ENCODE results near the gene OR6X1. TPM values are rescaled to one million over a fixed set of nuclear protein-coding genes. Genes with fewer than 3 reads are reported as not detected.
A peak's percentile ranks its signal among the peaks of the same experiment; 100 is the strongest.

Gene OR6X1, protein sequence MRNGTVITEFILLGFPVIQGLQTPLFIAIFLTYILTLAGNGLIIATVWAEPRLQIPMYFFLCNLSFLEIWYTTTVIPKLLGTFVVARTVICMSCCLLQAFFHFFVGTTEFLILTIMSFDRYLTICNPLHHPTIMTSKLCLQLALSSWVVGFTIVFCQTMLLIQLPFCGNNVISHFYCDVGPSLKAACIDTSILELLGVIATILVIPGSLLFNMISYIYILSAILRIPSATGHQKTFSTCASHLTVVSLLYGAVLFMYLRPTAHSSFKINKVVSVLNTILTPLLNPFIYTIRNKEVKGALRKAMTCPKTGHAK
- polyA plus RNA-seq = not detected
- long read RNA-seq, donor 1 = 0 reads
- long read RNA-seq, donor 2 = 0 reads
- long read RNA-seq, donor 3 = 0 reads
- long read RNA-seq, donor 4 = 0 reads
- long read RNA-seq, donor 5 = 0 reads
- long read RNA-seq, donor 6 = 0 reads
- long read RNA-seq, donor 7 = 0 reads
- long read RNA-seq, donor 8 = 0 reads
- long read RNA-seq, donor 9 = 0 reads
- long read RNA-seq, donor 10 = 0 reads

DNA sequence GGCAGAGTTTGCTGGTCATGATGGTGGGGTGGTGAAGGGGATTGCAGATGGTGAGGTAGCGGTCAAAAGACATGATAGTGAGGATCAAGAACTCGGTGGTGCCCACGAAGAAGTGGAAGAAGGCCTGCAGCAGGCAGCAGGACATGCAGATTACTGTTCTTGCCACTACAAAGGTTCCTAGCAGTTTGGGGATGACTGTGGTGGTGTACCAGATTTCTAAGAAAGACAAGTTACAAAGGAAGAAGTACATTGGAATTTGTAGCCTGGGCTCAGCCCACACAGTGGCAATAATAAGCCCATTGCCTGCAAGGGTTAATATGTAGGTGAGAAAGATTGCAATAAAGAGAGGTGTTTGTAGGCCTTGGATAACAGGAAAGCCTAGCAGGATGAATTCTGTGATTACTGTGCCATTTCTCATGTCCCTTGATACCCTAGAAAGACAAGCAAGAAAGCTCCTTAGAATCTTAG lies at the start of gene OR6X1:
Gene OR6X1 (minus strand): TSS at position 418 of the 468 bp plus-strand sequence. CDS start 0 bp downstream, at position 418.
- FAIRE-seq = no peak
- Histone ChIP-seq H3K36me3 (ENCODE audit: control insufficient read depth in 3 of 3, insufficient read depth in 2 of 3, low read depth in 1 of 3, low read length in 3 of 3) (no peaks in the 10 kb centered on the region), H3K9me3 (ENCODE audit: control insufficient read depth in 2 of 2, insufficient read depth in 1 of 2, low read depth in 1 of 2, low read length in 1 of 2) (no peaks in the 10 kb centered on the region), H3K27ac (ENCODE audit: low read depth in 1 of 3, low read length in 2 of 3) (no peak within 1 kb of the TSS), H3K4me3 (ENCODE audit: low read depth in 1 of 3, low read length in 3 of 3) (no peak within 1 kb of the TSS), H3K27me3 (ENCODE audit: control insufficient read depth in 3 of 3, insufficient read depth in 3 of 3, low read length in 3 of 3) (no peaks in the 10 kb centered on the region), H3K4me1 (ENCODE audit: control insufficient read depth in 3 of 3, insufficient read depth in 2 of 3, low read depth in 1 of 3, low read length in 2 of 3) (no peaks in the 10 kb centered on the region)
- DNase-seq = no peak
- WGBS, 3 donors = 84 to 97% (median 92%) methylated on average over 3 of the region's 3 CpGs

DNA sequence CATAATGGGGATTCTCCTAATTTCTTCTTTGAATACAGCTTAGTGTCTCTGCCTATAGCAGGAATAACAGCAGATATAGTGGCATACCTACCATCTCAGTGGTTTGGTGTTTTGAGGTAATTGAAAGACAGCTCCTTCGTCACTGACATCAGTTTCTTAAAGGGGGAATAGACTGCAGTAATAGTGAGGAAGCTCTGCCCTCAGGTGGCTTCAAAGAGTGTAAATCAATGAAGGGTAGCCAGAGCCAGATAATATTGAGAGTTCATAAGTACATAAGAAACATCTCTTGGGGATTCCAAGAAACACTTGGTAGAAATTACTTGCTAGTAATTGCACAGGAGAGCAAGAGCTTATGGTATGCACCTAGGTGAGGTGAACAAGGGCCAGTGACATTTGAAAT lies 47.4 kb upstream of the OR6X1 start:
- FAIRE-seq (no peak), DNase-seq (no peak)
- Histone ChIP-seq H3K36me3 (ENCODE audit: control insufficient read depth in 3 of 3, insufficient read depth in 2 of 3, low read depth in 1 of 3, low read length in 3 of 3) (no peaks in the 10 kb centered on the region), H3K9me3 (ENCODE audit: control insufficient read depth in 2 of 2, insufficient read depth in 1 of 2, low read depth in 1 of 2, low read length in 1 of 2) (no peaks in the 10 kb centered on the region), H3K27me3 (ENCODE audit: control insufficient read depth in 3 of 3, insufficient read depth in 3 of 3, low read length in 3 of 3) (no peaks in the 10 kb centered on the region), H3K27ac (ENCODE audit: low read depth in 1 of 3, low read length in 2 of 3) (no peak overlapping the region), H3K4me3 (ENCODE audit: low read depth in 1 of 3, low read length in 3 of 3) (no peak overlapping the region), H3K4me1 (ENCODE audit: control insufficient read depth in 3 of 3, insufficient read depth in 2 of 3, low read depth in 1 of 3, low read length in 2 of 3) (peaks cover 0 to 9% (median 0%) of the 10 kb centered on the region in 3 donors)
- WGBS, 3 donors = 0 to 38% (median 3%) methylated on average over 1 of the region's 1 CpG

DNA sequence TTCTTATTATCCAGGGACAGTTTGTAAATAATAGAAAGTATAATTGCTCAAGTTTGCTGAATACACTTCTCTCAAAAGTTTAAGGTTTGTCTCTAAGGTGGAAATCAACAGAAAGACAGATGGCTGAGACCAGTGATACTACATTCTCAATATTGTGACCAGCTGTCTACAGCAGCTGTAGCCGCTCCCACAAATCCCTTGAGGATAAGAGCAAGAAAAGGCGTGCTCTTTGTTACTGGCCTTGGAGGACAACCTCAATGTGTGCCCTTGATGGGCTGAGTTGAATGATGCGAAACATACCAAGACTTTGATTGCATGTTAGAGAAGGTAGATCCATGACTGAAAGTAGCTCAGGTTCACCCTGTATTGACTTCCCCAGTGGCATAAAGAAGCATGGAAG lies 45.7 kb upstream of the OR6X1 start:
- peaks cover 0 to 12% (median 0%) of the 10 kb centered on the region in 3 donors for H3K4me1 ChIP-seq (ENCODE audit: control insufficient read depth in 3 of 3, insufficient read depth in 2 of 3, low read depth in 1 of 3, low read length in 2 of 3)
- no peaks in the 10 kb centered on the region for H3K27me3 ChIP-seq (ENCODE audit: control insufficient read depth in 3 of 3, insufficient read depth in 3 of 3, low read length in 3 of 3)
- H3K4me3 ChIP-seq (ENCODE audit: low read depth in 1 of 3, low read length in 3 of 3) = no peak overlapping the region
- no peak for FAIRE-seq
- no peaks in the 10 kb centered on the region for H3K9me3 ChIP-seq (ENCODE audit: control insufficient read depth in 2 of 2, insufficient read depth in 1 of 2, low read depth in 1 of 2, low read length in 1 of 2)
- no peak overlapping the region for H3K27ac ChIP-seq (ENCODE audit: low read depth in 1 of 3, low read length in 2 of 3)
- no peak for DNase-seq
- H3K36me3 ChIP-seq (ENCODE audit: control insufficient read depth in 3 of 3, insufficient read depth in 2 of 3, low read depth in 1 of 3, low read length in 3 of 3) = no peaks in the 10 kb centered on the region
- 69 to 84% (median 79%) methylated on average over 3 of the region's 3 CpGs for WGBS, 3 donors

DNA sequence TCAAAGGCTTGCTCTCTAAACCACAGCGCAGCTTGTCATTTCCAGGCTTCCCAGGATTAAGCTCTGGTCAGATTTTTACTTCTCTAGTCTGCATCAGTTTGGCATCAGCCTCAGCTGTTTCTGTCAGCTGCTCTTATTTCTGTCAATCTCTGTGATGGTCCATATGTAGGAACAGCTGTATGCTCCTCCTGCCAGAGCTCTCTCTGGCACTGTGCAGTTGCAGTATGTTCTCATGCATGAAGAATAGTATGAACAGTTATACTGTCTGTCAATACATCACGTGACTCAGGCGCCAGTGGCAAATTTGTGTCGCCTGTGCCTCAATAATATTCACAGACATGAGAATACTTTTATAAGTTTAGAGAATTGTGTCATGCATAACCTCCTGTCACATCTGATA lies 45.1 kb upstream of the OR6X1 start:
- Histone ChIP-seq H3K36me3 (ENCODE audit: control insufficient read depth in 3 of 3, insufficient read depth in 2 of 3, low read depth in 1 of 3, low read length in 3 of 3) (no peaks in the 10 kb centered on the region), H3K4me3 (ENCODE audit: low read depth in 1 of 3, low read length in 3 of 3) (no peak overlapping the region), H3K27me3 (ENCODE audit: control insufficient read depth in 3 of 3, insufficient read depth in 3 of 3, low read length in 3 of 3) (no peaks in the 10 kb centered on the region), H3K4me1 (ENCODE audit: control insufficient read depth in 3 of 3, insufficient read depth in 2 of 3, low read depth in 1 of 3, low read length in 2 of 3) (peaks cover 0 to 12% (median 0%) of the 10 kb centered on the region in 3 donors), H3K27ac (ENCODE audit: low read depth in 1 of 3, low read length in 2 of 3) (no peak overlapping the region), H3K9me3 (ENCODE audit: control insufficient read depth in 2 of 2, insufficient read depth in 1 of 2, low read depth in 1 of 2, low read length in 1 of 2) (no peaks in the 10 kb centered on the region)
- FAIRE-seq = no peak
- DNase-seq = no peak
- 78 to 89% (median 80%) methylated on average over 4 of the region's 4 CpGs for WGBS, 3 donors

DNA sequence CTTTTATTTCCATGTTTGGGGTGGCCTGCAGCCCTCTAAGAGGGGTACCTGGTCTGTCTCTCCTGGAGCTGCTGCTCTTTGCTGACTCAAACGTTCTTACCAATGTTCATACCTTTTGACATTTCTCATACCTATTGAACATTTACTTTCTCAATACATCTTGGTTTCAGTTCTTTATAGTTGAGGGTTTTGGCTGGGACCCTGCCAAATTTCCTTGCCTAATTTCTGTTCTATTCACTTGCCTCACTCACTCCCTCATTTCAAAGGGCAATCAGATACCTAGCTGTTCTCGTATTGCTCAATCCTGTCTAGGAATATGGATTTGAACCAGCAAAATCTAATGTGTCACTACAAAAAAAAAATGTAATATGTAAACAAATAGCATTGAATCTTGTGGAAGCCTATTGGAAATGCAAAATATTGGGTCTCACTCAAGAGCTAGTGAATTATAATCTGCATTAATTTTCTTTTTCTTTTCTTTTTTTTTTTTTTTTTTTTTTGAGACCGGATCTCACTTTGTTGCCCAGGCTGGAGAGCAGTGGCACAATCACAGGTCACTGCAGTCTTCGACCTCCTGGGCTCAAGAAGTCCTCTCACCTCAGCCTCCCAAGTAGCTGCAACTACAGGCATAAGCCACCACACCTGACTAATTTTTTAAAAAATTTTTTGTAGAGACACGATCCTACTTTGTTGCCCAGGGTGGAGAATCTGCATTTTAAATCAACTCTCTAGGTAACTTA lies 44.4 kb upstream of the OR6X1 start:
- DNase-seq = peak in 1 of 2 donors; percentile 4
- no peak for FAIRE-seq
- no peaks in the 10 kb centered on the region for H3K27me3 ChIP-seq (ENCODE audit: control insufficient read depth in 3 of 3, insufficient read depth in 3 of 3, low read length in 3 of 3)
- no peaks in the 10 kb centered on the region for H3K36me3 ChIP-seq (ENCODE audit: control insufficient read depth in 3 of 3, insufficient read depth in 2 of 3, low read depth in 1 of 3, low read length in 3 of 3)
- no peak overlapping the region for H3K4me3 ChIP-seq (ENCODE audit: low read depth in 1 of 3, low read length in 3 of 3)
- H3K9me3 ChIP-seq (ENCODE audit: control insufficient read depth in 2 of 2, insufficient read depth in 1 of 2, low read depth in 1 of 2, low read length in 1 of 2) = no peaks in the 10 kb centered on the region
- no peak overlapping the region for H3K27ac ChIP-seq (ENCODE audit: low read depth in 1 of 3, low read length in 2 of 3)
- H3K4me1 ChIP-seq (ENCODE audit: control insufficient read depth in 3 of 3, insufficient read depth in 2 of 3, low read depth in 1 of 3, low read length in 2 of 3) = peaks cover 0 to 12% (median 0%) of the 10 kb centered on the region in 3 donors
- 54 to 69% (median 59%) methylated on average over 5 of the region's 5 CpGs for WGBS, 3 donors

DNA sequence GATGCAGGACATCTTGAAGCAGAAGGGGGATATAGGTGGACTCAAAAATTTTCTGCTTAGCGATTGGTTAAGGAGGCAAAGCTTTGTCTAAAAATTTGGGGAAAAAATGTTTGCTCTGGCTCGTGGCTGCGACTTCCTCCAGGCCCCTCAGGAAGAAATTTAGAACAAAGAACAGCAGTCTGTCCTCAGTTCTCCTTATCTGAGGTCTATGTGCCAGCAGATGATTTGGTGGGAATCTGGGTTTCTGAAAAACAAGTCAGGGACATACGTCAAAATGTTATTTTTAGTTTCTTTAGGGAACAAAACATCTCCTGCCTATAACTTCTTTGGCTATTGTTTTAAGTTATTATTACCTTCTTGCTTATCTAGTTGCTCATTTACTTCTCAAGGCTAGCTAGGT lies 43.8 kb upstream of the OR6X1 start:
- Histone ChIP-seq H3K4me1 (ENCODE audit: control insufficient read depth in 3 of 3, insufficient read depth in 2 of 3, low read depth in 1 of 3, low read length in 2 of 3) (peaks cover 0 to 12% (median 0%) of the 10 kb centered on the region in 3 donors), H3K36me3 (ENCODE audit: control insufficient read depth in 3 of 3, insufficient read depth in 2 of 3, low read depth in 1 of 3, low read length in 3 of 3) (no peaks in the 10 kb centered on the region), H3K27ac (ENCODE audit: low read depth in 1 of 3, low read length in 2 of 3) (no peak overlapping the region), H3K27me3 (ENCODE audit: control insufficient read depth in 3 of 3, insufficient read depth in 3 of 3, low read length in 3 of 3) (no peaks in the 10 kb centered on the region), H3K9me3 (ENCODE audit: control insufficient read depth in 2 of 2, insufficient read depth in 1 of 2, low read depth in 1 of 2, low read length in 1 of 2) (no peaks in the 10 kb centered on the region), H3K4me3 (ENCODE audit: low read depth in 1 of 3, low read length in 3 of 3) (no peak overlapping the region)
- WGBS, 3 donors = 69 to 85% (median 70%) methylated on average over 4 of the region's 4 CpGs
- DNase-seq (no peak), FAIRE-seq (no peak)

DNA sequence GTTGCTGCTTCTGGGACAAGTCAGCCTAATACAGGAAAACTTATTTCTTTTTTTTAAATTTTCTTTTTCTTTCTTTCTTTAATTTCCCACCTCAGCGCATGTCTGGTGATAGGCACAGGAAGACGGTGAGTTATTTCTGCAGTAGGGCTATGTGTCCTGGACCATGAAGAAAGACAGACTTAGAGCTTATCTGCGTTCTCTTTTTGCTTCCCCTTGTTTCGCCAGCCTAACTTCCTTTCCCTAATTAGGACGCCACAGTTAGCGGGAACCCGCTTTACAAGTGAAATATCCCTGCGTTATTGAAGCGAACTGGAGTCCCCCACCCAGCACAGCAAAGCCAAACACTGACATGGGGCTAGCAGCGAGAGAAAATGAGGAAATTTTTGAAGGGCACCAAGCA lies 43.2 kb upstream of the OR6X1 start:
- no peaks in the 10 kb centered on the region for H3K36me3 ChIP-seq (ENCODE audit: control insufficient read depth in 3 of 3, insufficient read depth in 2 of 3, low read depth in 1 of 3, low read length in 3 of 3)
- H3K9me3 ChIP-seq (ENCODE audit: control insufficient read depth in 2 of 2, insufficient read depth in 1 of 2, low read depth in 1 of 2, low read length in 1 of 2) = no peaks in the 10 kb centered on the region
- DNase-seq (no peak), FAIRE-seq (no peak)
- WGBS, 3 donors = 56 to 71% (median 65%) methylated on average over 10 of the region's 10 CpGs
- H3K27me3 ChIP-seq (ENCODE audit: control insufficient read depth in 3 of 3, insufficient read depth in 3 of 3, low read length in 3 of 3) = no peaks in the 10 kb centered on the region
- no peak overlapping the region for H3K27ac ChIP-seq (ENCODE audit: low read depth in 1 of 3, low read length in 2 of 3)
- H3K4me1 ChIP-seq (ENCODE audit: control insufficient read depth in 3 of 3, insufficient read depth in 2 of 3, low read depth in 1 of 3, low read length in 2 of 3) = peaks cover 0 to 12% (median 0%) of the 10 kb centered on the region in 3 donors
- no peak overlapping the region for H3K4me3 ChIP-seq (ENCODE audit: low read depth in 1 of 3, low read length in 3 of 3)

DNA sequence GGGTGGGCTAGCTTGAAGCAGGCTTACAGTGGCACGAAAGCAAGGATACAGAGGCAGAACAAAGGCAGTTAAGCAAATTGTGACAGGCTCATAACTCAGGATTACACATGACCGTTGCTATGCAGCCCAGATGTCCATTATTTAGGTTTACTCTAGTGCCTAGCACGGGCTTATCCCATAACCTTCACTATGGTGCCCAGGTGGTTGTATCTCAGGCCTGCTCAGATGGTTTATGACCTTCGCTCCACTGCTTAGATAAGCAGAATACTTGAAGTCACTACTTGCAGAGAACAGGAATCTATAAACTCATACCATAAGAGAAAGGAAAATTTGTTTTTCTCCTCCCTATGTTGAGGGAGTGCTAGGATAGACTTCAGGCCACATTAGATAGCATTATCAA lies 42.8 kb upstream of the OR6X1 start:
- FAIRE-seq = no peak
- no peak overlapping the region for H3K4me3 ChIP-seq (ENCODE audit: low read depth in 1 of 3, low read length in 3 of 3)
- DNase-seq = peak; percentile 22 to 51

More for the DNA sequence above, 42.8 kb upstream of the OR6X1 start:
- Histone ChIP-seq H3K27ac (ENCODE audit: low read depth in 1 of 3, low read length in 2 of 3) (no peak overlapping the region), H3K4me1 (ENCODE audit: control insufficient read depth in 3 of 3, insufficient read depth in 2 of 3, low read depth in 1 of 3, low read length in 2 of 3) (peaks cover 0 to 12% (median 0%) of the 10 kb centered on the region in 3 donors), H3K36me3 (ENCODE audit: control insufficient read depth in 3 of 3, insufficient read depth in 2 of 3, low read depth in 1 of 3, low read length in 3 of 3) (no peaks in the 10 kb centered on the region), H3K9me3 (ENCODE audit: control insufficient read depth in 2 of 2, insufficient read depth in 1 of 2, low read depth in 1 of 2, low read length in 1 of 2) (no peaks in the 10 kb centered on the region), H3K27me3 (ENCODE audit: control insufficient read depth in 3 of 3, insufficient read depth in 3 of 3, low read length in 3 of 3) (no peaks in the 10 kb centered on the region)
- 16 to 42% (median 29%) methylated on average over 4 of the region's 4 CpGs for WGBS, 3 donors

Data from small intestine (tissue), 16 donors.